Measurements from ENCODE around the gene CHD8.

DNA sequence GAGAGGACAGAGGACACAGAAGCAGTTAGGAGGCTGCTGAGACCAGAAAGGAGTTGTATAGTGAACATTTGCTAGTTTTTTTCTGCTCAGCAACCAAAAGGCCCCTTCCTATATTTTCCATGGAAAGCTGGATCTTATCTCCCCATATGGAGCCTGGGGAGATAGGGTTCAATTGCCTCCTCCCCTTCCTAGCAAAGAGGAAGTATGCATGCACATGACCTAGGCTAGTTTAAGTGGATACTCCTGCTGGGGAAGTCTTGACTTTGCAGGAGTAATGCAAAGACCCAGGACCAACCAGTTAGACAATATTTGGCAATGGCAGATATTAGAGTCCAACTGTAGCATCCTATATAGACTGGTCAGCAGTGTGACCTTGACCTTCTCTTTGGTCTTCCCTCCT, 15.1 kb downstream of the CHD8 start:
- TF ChIP-seq, protein P1, sequence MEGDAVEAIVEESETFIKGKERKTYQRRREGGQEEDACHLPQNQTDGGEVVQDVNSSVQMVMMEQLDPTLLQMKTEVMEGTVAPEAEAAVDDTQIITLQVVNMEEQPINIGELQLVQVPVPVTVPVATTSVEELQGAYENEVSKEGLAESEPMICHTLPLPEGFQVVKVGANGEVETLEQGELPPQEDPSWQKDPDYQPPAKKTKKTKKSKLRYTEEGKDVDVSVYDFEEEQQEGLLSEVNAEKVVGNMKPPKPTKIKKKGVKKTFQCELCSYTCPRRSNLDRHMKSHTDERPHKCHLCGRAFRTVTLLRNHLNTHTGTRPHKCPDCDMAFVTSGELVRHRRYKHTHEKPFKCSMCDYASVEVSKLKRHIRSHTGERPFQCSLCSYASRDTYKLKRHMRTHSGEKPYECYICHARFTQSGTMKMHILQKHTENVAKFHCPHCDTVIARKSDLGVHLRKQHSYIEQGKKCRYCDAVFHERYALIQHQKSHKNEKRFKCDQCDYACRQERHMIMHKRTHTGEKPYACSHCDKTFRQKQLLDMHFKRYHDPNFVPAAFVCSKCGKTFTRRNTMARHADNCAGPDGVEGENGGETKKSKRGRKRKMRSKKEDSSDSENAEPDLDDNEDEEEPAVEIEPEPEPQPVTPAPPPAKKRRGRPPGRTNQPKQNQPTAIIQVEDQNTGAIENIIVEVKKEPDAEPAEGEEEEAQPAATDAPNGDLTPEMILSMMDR (conservative IDR thresholded peaks at IDR 0.05; ENCODE audit: low read length), result no peak
- TF ChIP-seq EZH2phosphoT487 (IDR thresholded peaks at IDR 0.05; ENCODE audit: borderline replicate concordance), result no peak
